SHP77 (cell line): Measurements from ENCODE around the gene CNIH4.
"Not testable (repeated sequence)": the region's sequence is repeated elsewhere in the genome, so short reads cannot be mapped to it uniquely, and the experiment has no call there.

ENCODE experiments used
- DNase-seq, 2 experiments: peaks; one replicate each; lab custom pipeline; 2025; lab: John Stamatoyannopoulos, UW

Gene CNIH4

GRCh38 chr1:224349716-224350115 is 7.0 kb upstream of the CNIH4 start:
- DNase-seq: not testable (repeated sequence)

- not testable (repeated sequence) for DNase-seq
Measured at GRCh38 chr1:224352436-224353085, 4.1 kb upstream of the CNIH4 start.

DNA sequence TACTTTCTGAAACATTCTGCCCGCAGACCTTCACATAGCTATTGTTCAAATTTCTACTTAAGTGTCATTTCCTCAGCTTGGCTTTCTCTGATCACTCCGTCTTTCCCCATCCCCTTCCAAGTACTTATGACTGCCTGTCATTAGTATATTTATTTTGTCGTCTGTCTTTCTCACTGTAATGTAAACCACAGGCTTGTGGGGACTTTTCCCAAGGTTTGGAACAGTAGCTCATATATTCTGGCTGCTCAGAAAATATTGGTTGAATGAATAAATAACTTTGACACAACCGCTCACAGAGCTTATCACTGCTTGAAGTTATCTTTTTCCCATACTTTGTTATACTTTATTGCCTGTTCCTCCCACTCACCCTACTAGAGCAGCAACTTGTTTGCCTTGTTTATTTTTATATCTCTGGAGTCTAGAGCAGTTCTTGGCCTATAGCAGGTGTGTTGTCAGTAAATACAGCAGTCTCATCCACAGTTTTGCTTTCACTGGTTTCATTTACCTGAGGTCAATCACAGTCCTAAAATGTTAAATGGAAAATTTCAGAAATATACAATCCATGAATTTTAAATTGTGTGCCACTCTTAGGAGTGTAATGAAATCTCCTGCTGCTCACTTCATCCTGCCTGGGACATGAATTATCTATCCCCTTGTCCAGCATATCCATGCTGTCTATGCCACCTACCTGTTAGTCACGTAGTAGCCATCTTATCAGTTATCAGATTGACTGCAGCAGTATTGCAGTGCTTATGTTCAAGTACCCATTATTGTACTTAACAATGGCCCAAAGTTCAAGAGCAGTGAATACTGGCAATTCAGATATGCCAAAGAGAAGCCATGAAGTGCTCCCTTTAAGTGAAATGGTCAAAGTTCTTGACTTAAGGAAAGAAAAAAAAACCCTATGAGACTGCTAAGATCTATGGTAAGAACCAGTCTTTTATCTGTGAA is 2.4 kb upstream of the CNIH4 start:
- no peak for DNase-seq

DNA sequence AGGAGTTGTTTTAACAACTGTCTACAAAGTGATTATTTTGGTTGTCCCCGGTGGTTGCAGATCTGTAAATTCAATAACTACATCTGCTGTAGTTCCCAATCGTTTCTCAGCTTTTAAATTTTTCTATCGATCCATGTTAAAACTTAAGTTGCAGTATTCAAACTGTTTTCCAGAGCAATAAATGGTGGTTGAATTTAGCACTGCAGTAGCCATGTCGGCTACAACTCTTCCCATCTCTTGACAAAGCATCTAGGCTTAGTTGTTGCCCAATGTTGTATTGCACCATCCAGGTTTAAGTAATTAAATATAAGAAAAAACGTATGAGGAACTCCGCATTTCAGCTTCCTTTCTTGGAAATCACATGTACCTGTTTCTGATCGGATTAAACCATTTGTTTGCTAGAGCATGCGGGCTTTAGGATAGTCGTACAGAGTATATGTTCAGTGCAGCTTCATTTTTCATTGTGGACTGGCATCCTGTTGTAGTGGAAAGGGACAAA is 996 bp downstream of the CNIH4 start:
- no peak for DNase-seq

DNA sequence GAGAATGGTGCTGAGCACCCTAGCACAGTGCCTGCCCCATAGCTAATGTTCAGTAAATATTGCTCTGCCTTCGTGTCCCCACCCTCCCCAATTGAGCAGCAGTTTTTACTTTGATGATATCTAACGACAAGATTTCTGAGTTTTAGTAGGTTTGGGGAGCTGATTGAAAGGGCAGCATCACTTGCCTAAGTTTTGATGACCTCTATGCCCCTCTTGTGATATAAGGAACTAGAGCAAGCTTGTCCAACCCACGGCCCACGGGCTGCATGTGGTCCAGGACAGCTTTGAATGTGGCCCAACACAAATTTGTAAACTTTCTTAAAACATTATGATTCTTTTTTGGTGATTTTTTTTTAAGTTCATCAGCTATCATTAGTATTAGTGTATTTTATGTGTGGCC is 1.6 kb downstream of the CNIH4 start:
- DNase-seq: no peak

DNA sequence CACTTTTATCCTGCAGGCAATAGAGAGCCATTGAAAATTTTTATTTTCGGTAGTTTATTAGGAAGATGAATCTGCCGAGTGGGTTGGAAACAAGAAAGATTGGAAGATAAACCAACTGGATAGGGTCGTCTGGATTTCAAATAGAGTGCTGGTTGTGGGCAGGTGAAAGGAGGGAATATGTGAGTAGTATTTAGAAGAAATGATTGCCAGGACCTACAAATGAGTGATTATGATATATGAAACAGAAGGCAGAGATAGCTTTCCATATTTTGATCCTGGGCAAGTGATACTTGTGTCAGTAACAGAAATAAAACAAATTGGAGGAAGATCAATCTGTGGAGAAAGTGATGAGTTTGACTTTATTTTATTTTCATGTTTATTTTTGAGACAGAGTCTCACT is 2.5 kb downstream of the CNIH4 start:
- DNase-seq: no peak

DNA sequence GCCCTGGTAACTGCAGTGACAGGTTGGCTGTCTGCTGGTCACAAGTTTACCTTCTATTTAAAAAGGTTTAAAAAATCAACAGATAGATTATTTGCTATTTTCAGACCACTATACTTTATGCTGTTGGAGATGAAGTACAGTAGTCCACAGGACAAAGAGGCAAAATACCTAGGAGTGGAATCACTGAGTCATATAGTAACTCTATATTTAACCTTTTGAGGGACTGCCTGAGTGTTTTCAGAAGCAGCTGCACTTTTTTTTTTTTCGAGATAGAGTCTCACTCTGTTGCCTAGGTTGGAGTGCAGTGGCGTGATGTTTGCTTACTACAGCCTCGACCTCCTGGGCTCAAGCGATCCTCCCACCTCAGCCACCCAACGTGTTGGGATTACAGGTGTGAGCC is 11.7 kb downstream of the CNIH4 start:
- no peak for DNase-seq

GRCh38 chr1:224373008-224373590 is 16.4 kb downstream of the CNIH4 start:
- no peak for DNase-seq

DNA sequence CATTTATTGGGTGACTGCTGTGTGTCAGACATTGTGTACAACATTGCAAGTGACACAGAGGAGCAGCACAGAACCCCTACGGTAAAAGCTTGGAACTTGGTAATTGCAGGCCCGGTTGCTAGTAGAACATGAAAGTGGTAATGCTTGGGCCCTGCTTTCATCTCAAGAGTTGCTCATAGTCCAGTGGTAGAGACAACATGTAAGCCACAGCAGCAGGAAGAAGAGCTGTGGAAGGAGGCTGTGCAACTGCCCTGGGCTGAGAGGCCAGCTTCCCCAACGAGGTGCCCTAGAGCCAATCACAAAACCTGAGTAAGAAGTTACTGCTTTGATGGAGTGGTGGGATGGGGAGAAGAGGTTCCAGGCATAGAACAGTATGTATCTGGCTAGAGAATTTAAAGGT is 18.4 kb downstream of the CNIH4 start:
- DNase-seq: no peak

DNA sequence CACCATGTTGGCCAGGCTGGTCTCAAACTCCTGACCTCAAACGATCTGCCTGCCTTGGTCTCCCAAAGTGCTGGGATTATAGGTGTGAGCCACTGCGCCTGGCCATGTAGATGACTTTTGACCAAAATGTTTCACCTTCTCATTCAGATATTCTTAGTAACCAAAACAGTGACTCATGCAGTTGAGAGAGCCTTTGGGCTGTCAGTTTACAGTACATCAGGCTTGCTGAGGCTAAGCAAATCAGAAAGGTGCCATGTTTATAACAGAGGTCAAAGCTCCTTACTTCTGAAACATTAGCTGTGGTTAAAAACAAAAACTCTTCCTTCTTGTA is 21.0 kb downstream of the CNIH4 start:
- DNase-seq: no peak

- no peak for DNase-seq
Measured at GRCh38 chr1:224378855-224379631, 22.4 kb downstream of the CNIH4 start.

GRCh38 chr1:224380003-224380402 is 23.3 kb downstream of the CNIH4 start:
- DNase-seq: no peak

DNA sequence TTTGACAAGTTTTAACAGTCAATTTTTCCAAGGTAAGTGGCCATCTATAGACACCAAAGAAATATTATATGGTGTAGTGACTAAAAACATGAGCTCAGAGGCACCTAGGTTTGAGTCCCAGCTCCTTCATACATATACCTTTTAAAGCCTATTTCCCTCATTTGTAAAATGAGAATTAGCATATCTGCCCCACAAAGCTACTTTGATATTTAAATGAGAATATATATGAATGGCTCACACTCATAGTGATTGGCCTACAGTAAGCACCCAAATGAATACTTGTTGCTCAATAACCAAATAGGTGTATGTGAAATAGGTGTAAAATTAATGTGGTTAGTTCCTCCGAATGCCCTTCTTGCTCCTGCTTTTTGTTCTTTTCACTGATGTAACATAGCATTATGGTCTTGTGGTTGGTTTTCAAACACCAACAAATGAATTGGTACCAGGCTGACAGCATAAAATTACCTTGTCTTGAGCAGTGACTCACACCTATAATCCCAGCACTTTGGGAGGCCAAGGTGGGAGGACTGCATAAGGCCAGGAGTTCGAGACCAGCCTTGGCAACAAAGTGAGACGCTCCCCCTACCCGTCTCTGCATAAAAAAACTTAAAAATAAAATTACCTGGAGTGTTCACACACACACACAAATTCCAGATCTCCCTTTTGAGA is 25.3 kb downstream of the CNIH4 start:
- DNase-seq: no peak

- DNase-seq: no peak
Measured at GRCh38 chr1:224383218-224383617, 26.5 kb downstream of the CNIH4 start.

DNA sequence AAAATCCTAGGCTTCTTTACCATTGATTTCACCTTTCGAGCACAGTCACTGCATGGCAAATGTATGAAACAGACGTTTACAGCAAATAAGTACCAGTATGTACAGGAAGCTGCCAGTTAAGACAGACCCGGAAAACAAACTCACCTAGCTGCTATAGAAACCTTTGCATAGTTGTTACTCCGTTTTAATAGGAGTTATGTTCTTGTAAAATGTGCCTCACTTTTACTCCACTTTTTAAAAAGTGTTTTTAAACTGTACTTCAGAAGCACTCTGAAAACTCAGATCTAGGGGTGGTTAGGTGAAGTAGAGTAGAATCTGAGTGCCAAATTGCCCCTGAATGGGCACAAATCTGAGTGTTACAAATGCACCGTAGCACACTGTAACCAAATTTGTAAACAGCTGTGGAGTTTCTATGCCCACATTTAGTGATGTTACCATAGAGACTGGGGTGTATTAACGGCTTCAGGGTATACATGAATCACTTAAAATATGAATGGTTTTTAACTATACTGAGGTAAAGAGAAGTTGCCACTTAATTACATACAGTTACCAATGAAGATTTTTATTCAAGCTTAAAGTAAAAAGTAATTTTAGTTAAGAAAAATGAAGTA is 30.7 kb downstream of the CNIH4 start:
- DNase-seq: no peak

GRCh38 chr1:224387943-224388342 is 31.3 kb downstream of the CNIH4 start:
- DNase-seq: no peak

DNA sequence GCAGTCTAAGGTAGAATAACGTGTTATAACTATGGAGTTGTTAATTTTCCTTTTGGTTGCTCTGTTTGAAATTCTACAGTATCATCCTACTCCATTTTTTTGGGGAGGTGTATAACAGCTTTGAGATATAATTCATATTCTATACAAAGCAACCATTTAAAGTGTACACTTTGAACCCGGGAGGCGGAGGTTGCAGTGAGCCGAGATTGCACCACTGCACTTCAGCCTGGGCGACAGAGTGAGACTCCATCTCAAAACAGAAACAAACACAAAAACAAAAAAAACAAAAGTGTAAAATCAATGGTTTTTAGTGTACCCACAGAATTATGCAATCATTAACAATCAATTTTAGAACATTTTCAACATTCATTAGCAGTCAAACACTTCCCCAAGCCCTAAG is 33.8 kb downstream of the CNIH4 start:
- DNase-seq: no peak

DNA sequence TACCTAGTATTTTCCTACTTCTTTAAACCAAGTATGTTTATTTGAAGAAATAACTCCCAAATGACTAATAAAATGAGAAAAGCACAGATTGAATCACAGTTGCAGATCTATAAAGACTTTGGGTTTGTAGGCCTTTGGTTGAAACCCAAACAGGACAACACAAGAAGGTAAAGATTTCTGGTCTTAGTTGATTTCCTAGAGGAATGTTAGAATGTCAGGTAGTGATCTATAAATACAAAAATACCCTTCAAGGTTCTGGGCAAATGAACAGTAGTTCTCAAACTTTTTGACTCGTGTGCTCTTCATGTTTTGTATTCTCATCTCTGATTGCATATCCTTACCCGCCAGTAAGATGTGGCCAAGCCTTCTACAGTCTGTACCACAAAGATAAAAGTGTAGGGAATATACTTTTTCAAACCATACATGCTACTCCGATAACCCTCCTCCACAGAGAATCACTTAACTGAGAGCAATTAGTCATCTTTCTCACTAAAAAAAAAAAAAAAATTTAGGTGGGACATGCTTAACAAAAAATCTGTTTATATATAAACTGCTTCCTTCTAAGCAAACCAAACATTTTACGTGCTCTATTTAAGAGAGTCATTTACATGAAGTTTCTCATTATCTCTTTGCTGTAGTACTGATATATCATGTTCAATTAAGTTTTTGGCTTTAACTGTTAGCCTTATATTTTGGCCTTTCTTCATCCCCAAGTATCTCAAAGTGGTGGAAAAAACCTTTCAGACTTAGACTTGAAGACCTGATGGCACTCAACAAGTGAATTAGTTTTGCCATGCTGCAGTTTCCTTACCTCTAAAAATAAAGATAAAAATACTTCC is 36.0 kb downstream of the CNIH4 start:
- no peak for DNase-seq

- DNase-seq: no peak
Measured at GRCh38 chr1:224393294-224393693, 36.6 kb downstream of the CNIH4 start.

DNA sequence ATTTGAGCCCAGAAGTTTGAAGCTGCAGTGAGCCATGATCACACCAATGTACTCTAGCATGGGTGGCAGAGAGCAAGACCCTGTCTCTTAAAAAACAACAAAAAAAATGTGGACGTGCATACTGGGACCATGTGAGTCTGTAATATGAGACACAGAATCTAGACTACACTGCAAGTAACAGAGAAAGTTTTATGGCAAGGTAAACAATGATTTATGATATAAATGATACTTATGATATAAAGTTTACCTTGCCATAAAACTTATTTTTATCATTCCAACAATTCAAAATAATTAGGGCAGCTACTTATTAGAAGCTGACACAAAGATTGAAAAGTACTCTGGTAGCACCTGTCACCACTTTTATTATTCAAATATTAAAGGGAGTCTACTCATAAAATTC is 43.2 kb downstream of the CNIH4 start:
- no peak for DNase-seq
